Smooth muscle cell (in vitro differentiated cells): ENCODE data around the gene IGFALS. TPM values are rescaled to one million over a fixed set of nuclear protein-coding genes. Genes with fewer than 3 reads are reported as not detected.

Experiments used
- DNase-seq: peaks from one replicate; lab custom pipeline; 2025; ENCODE audit not compliant: unreplicated experiment; lab: John Stamatoyannopoulos, UW
- H2AFZ ChIP-seq: fragments of 200-600 bp; sonication (generic); 2 replicates; pipeline ENCODE4 v1.6.0; 2016; ENCODE audit warnings: antibody characterized with exemption, low read depth, mild to moderate bottlenecking
- H3F3A ChIP-seq: fragments of 200-600 bp; sonication (generic); 2 replicates; pipeline ENCODE4 v1.6.0; 2017; ENCODE audit warnings: antibody characterized with exemption, low read depth
- H3K27ac ChIP-seq: fragments of 200-600 bp; sonication (generic); 2 replicates; pipeline ENCODE4 v1.5.1; 2016; ENCODE audit warnings: low read depth, mild to moderate bottlenecking
- H3K27me3 ChIP-seq: fragments of 200-600 bp; sonication (generic); 2 replicates; pipeline ENCODE4 v1.6.1; 2016; ENCODE audit warnings: low read depth, mild to moderate bottlenecking
- H3K36me3 ChIP-seq: fragments of 200-600 bp; sonication (generic); 2 replicates; pipeline ENCODE4 v1.5.1; 2016; ENCODE audit warnings: low read depth
- H3K4me1 ChIP-seq: fragments of 200-600 bp; sonication (generic); 2 replicates; pipeline ENCODE4 v1.5.1; 2016; ENCODE audit warnings: low read depth
- H3K4me2 ChIP-seq: fragments of 200-600 bp; sonication (generic); 2 replicates; pipeline ENCODE4 v1.6.0; 2016; ENCODE audit warnings: mild to moderate bottlenecking
- H3K4me3 ChIP-seq: fragments of 200-600 bp; sonication (generic); 2 replicates; pipeline ENCODE4 v1.5.1; 2016; ENCODE audit warnings: mild to moderate bottlenecking
- H3K79me2 ChIP-seq: fragments of 200-600 bp; sonication (generic); 2 replicates; pipeline ENCODE4 v1.6.0; 2016; ENCODE audit warnings: low read depth, mild to moderate bottlenecking
- H3K9ac ChIP-seq: fragments of 200-600 bp; sonication (generic); 2 replicates; pipeline ENCODE4 v1.6.0; 2016; ENCODE audit warnings: low read depth
- H3K9me3 ChIP-seq: fragments of 200-600 bp; sonication (generic); replicated peaks from 2 replicates; pipeline ENCODE4 v1.5.1; 2016; ENCODE audit warnings: low read depth
- H4K20me1 ChIP-seq: fragments of 200-600 bp; sonication (generic); 2 replicates; pipeline ENCODE4 v1.6.0; 2016; ENCODE audit warnings: low read depth
- CTCF ChIP-seq: fragments of 200-600 bp; sonication (generic); IDR thresholded peaks from 2 replicates; pipeline ENCODE4 v1.5.1; 2017; ENCODE audit warnings: borderline replicate concordance, mild to moderate bottlenecking, antibody characterized with exemption; ENCODE audit not compliant: insufficient read depth, poor library complexity, severe bottlenecking
- WGBS: methylation state at CpG from one replicate; pipeline ENCODE4 v1.1.7; 2016; ENCODE audit warnings: low lambda C conversion rate; 5-methylcytosine and 5-hydroxymethylcytosine counted together
- polyA plus RNA-seq: library from polyadenylated mRNA; unstranded; fragments of >200 nt; fragmentation: Nextera tagmentation; extraction: Ambion mirVana; gene quantifications from 2 replicates; pipeline ENCODE4 v1.2.1, GENCODE V29; 2016
- total RNA-seq: library from RNA; depleted of rRNA; stranded (reverse); fragments of >200 nt; gene quantifications from 2 replicates; pipeline ENCODE4 v1.2.3, GENCODE V29; 2014

IGFALS gene
- total and polyA plus RNA-seq, 2 experiments from 2014 or later, result not detected

- Histone ChIP-seq H3K36me3 (no peaks in the 10 kb centered on the region), H3K27me3 (no peaks in the 10 kb centered on the region), H3K9me3 (no peaks in the 10 kb centered on the region), H2AFZ (no peak overlapping the region), H4K20me1 (no peaks in the 10 kb centered on the region), H3K4me3 (no peak overlapping the region), H3K4me1 (peaks cover 5% of the 10 kb centered on the region), H3K9ac (no peak overlapping the region), H3F3A (peaks cover 8% of the 10 kb centered on the region), H3K4me2 (no peak overlapping the region), H3K79me2 (no peaks in the 10 kb centered on the region), H3K27ac (no peak overlapping the region)
- no peak for DNase-seq
- no peak for TF ChIP-seq CTCF
- WGBS, result 95% methylated on average over 16 of the region's 16 CpGs
These were observed 17.0 kb upstream of the IGFALS start for GRCh38 chr16:1810536-1810935.

GRCh38 chr16:1810106-1810505, 16.6 kb upstream of the IGFALS start:
- Histone ChIP-seq H2AFZ (no peak overlapping the region), H3K27ac (no peak overlapping the region), H3K79me2 (no peaks in the 10 kb centered on the region), H3K36me3 (no peaks in the 10 kb centered on the region), H3K4me2 (no peak overlapping the region), H3K4me1 (peaks cover 5% of the 10 kb centered on the region), H3K9me3 (no peaks in the 10 kb centered on the region), H4K20me1 (no peaks in the 10 kb centered on the region), H3K4me3 (no peak overlapping the region), H3F3A (peaks cover 8% of the 10 kb centered on the region), H3K27me3 (no peaks in the 10 kb centered on the region), H3K9ac (no peak overlapping the region)
- no peak for TF ChIP-seq CTCF
- no peak for DNase-seq
- WGBS, result 98% methylated on average over 16 of the region's 16 CpGs

- no peak for DNase-seq
- TF ChIP-seq CTCF, result no peak
- no peak overlapping the region for H3K4me3 ChIP-seq
- no peaks in the 10 kb centered on the region for H3K27me3 ChIP-seq
- H3K4me2 ChIP-seq, result no peak overlapping the region
- no peaks in the 10 kb centered on the region for H3K36me3 ChIP-seq
- H3K9ac ChIP-seq, result no peak overlapping the region
- H3K4me1 ChIP-seq, result peaks cover 5% of the 10 kb centered on the region
- H2AFZ ChIP-seq, result no peak overlapping the region
- peaks cover 8% of the 10 kb centered on the region for H3F3A ChIP-seq
- H3K79me2 ChIP-seq, result no peaks in the 10 kb centered on the region
- H4K20me1 ChIP-seq, result no peaks in the 10 kb centered on the region
- WGBS, result 81% methylated on average over 27 of the region's 28 CpGs
- H3K27ac ChIP-seq, result no peak overlapping the region
- no peaks in the 10 kb centered on the region for H3K9me3 ChIP-seq
These were observed 15.8 kb upstream of the IGFALS start for GRCh38 chr16:1809281-1809801.

- DNase-seq, result no peak
- TF ChIP-seq CTCF, result no peak
- WGBS, result 84% methylated on average over 18 of the region's 18 CpGs
- no peak overlapping the region for H3K9ac ChIP-seq
- H3K9me3 ChIP-seq, result no peaks in the 10 kb centered on the region
- peaks cover 5% of the 10 kb centered on the region for H3F3A ChIP-seq
- H3K36me3 ChIP-seq, result no peaks in the 10 kb centered on the region
- no peak overlapping the region for H2AFZ ChIP-seq
- peaks cover 5% of the 10 kb centered on the region for H3K4me1 ChIP-seq
- H4K20me1 ChIP-seq, result no peaks in the 10 kb centered on the region
- H3K4me2 ChIP-seq, result no peak overlapping the region
- no peaks in the 10 kb centered on the region for H3K27me3 ChIP-seq
- H3K79me2 ChIP-seq, result no peaks in the 10 kb centered on the region
- H3K4me3 ChIP-seq, result no peak overlapping the region
- H3K27ac ChIP-seq, result no peak overlapping the region
These were observed 15.2 kb upstream of the IGFALS start for GRCh38 chr16:1808691-1809090.
